Liver (tissue), 9 donors: ENCODE results near the gene DOK5. TPM values are rescaled to one million over a fixed set of nuclear protein-coding genes. Genes with fewer than 3 reads are reported as not detected.

Source experiments
- DNase-seq: peaks from one replicate; pipeline ENCODE4 v3.0.0-alpha.2; 2017; ENCODE audit warnings: low spot score
- H3K27ac ChIP-seq, 2 donors: one replicate each; pipeline ENCODE4 v1.7.0; 2013; ENCODE audit warnings: inconsistent platforms in 2 of 2, low read length in 2 of 2, control low read depth in 1 of 2, low read depth in 1 of 2, mild to moderate bottlenecking in 1 of 2
- H3K27me3 ChIP-seq, 4 donors: one replicate each; pipeline versions ENCODE4 v1.6.1 to v1.7.0; 2013; ENCODE audit warnings: low read length in 3 of 4, inconsistent platforms in 1 of 4, mild to moderate bottlenecking in 1 of 4, moderate library complexity in 1 of 4; ENCODE audit not compliant: control insufficient read depth in 4 of 4, insufficient read depth in 4 of 4
- H3K36me3 ChIP-seq, 4 donors: one replicate each; pipeline versions ENCODE4 v1.6.1 to v1.7.0; 2013; ENCODE audit warnings: low read length in 3 of 4, mild to moderate bottlenecking in 3 of 4, low read depth in 1 of 4, moderate library complexity in 1 of 4; ENCODE audit not compliant: control insufficient read depth in 4 of 4, insufficient read depth in 3 of 4
- H3K4me1 ChIP-seq, 4 donors: one replicate each; pipeline versions ENCODE4 v1.6.1 to v1.7.0; 2013; ENCODE audit warnings: low read length in 3 of 4, mild to moderate bottlenecking in 3 of 4, moderate library complexity in 1 of 4; ENCODE audit not compliant: control insufficient read depth in 4 of 4, insufficient read depth in 4 of 4
- H3K4me3 ChIP-seq, 3 donors: one replicate each; pipeline versions ENCODE4 v1.6.1 to v1.7.0; 2013; ENCODE audit warnings: low read length in 3 of 3, control low read depth in 1 of 3, low read depth in 1 of 3, mild to moderate bottlenecking in 1 of 3
- H3K9ac ChIP-seq, 2 donors: one replicate each; pipeline ENCODE4 v1.7.0; 2013; ENCODE audit warnings: low read length in 2 of 2, mild to moderate bottlenecking in 2 of 2, moderate library complexity in 2 of 2, control low read depth in 1 of 2, low read depth in 1 of 2
- H3K9me3 ChIP-seq, 4 donors: one replicate each; pipeline versions ENCODE4 v1.6.1 to v1.7.0; 2013; ENCODE audit warnings: low read length in 3 of 4; ENCODE audit not compliant: control insufficient read depth in 4 of 4
- ATF3 ChIP-seq: IDR thresholded peaks from 2 replicates; pipeline ENCODE4 v1.6.1; 2016; ENCODE audit warnings: antibody characterized with exemption
- CTCF ChIP-seq: fragments of 150-350 bp; IDR thresholded peaks from 2 replicates; pipeline ENCODE4 v1.5.1; 2017; ENCODE audit warnings: improper control_type of control experiment, low read depth, low read length; ENCODE audit not compliant: missing input control
- EGR1 ChIP-seq, 2 donors: IDR thresholded peaks; 2 replicates each; pipeline ENCODE4 v1.6.1; 2016 to 2018; ENCODE audit warnings: antibody characterized with exemption in 2 of 2, low read depth in 2 of 2
- FOXA1 ChIP-seq: IDR thresholded peaks from 2 replicates; pipeline ENCODE4 v1.6.1; 2016; ENCODE audit warnings: antibody characterized with exemption
- FOXA2 ChIP-seq: IDR thresholded peaks from 2 replicates; pipeline ENCODE4 v1.6.1; 2016; ENCODE audit warnings: antibody characterized with exemption
- GABPA ChIP-seq, 2 donors: IDR thresholded peaks in 1 of 2; conservative IDR thresholded peaks in 1 of 2; 2 replicates each; pipeline ENCODE4 v1.6.1; 2016; ENCODE audit warnings: antibody characterized with exemption in 2 of 2, mild to moderate bottlenecking in 1 of 2, moderate library complexity in 1 of 2
- HNF4A ChIP-seq, 2 donors: conservative IDR thresholded peaks; 2 replicates each; pipeline ENCODE4 v1.6.1; 2016; ENCODE audit warnings: antibody characterized with exemption in 2 of 2, mild to moderate bottlenecking in 2 of 2
- HNF4G ChIP-seq: IDR thresholded peaks from 2 replicates; pipeline ENCODE4 v1.6.1; 2016; ENCODE audit warnings: antibody characterized with exemption
- JUND ChIP-seq, 2 donors: IDR thresholded peaks; 2 replicates each; pipeline ENCODE4 v1.6.1; 2016; ENCODE audit warnings: antibody characterized with exemption in 2 of 2
- MAX ChIP-seq: IDR thresholded peaks from 2 replicates; pipeline ENCODE4 v1.6.1; 2016; ENCODE audit warnings: antibody characterized with exemption
- NR2F2 ChIP-seq: IDR thresholded peaks from 2 replicates; pipeline ENCODE4 v1.6.1; 2016; ENCODE audit warnings: antibody characterized with exemption
- RAD21 ChIP-seq, 2 donors: IDR thresholded peaks; 2 replicates each; pipeline ENCODE4 v1.6.1; 2016; ENCODE audit warnings: antibody characterized with exemption in 2 of 2, mild to moderate bottlenecking in 2 of 2
- REST ChIP-seq: IDR thresholded peaks from 2 replicates; pipeline ENCODE4 v1.6.1; 2016; ENCODE audit warnings: antibody characterized with exemption, mild to moderate bottlenecking
- RXRA ChIP-seq, 2 donors: IDR thresholded peaks; 2 replicates each; pipeline ENCODE4 v1.6.1; 2017 to 2018; ENCODE audit warnings: antibody characterized with exemption in 2 of 2, mild to moderate bottlenecking in 1 of 2
- SP1 ChIP-seq: IDR thresholded peaks from 2 replicates; pipeline ENCODE4 v1.6.1; 2018; ENCODE audit warnings: antibody characterized with exemption, mild to moderate bottlenecking
- TAF1 ChIP-seq: conservative IDR thresholded peaks from 2 replicates; pipeline ENCODE4 v1.6.1; 2016; ENCODE audit warnings: antibody characterized with exemption, mild to moderate bottlenecking
- YY1 ChIP-seq: IDR thresholded peaks from 2 replicates; pipeline ENCODE4 v1.6.1; 2016; ENCODE audit warnings: antibody characterized with exemption, mild to moderate bottlenecking
- ZBTB33 ChIP-seq: IDR thresholded peaks from 2 replicates; pipeline ENCODE4 v1.6.1; 2016; ENCODE audit warnings: antibody characterized with exemption
- WGBS: extraction: QIAGEN DNeasy Blood & Tissue Kit; methylation state at CpG from one replicate; pipeline ENCODE4 v1.1.7; 2013; 5-methylcytosine and 5-hydroxymethylcytosine counted together
- polyA plus RNA-seq, 2 donors: library from polyadenylated mRNA; stranded (reverse) in 1 of 2; unstranded in 1 of 2; fragments of 200-250 nt in 1 of 2; fragments of >200 nt in 1 of 2; fragmentation: Nextera tagmentation in 1 of 2; extraction: Ambion mirVana in 1 of 2; gene quantifications; one replicate each; pipeline versions ENCODE4 v1.2.1 to v1.2.3, GENCODE V29; 2013 to 2015
- total RNA-seq, 2 donors: library from RNA; depleted of rRNA; stranded (reverse); fragments of >200 nt; gene quantifications; one replicate each; pipeline ENCODE4 v1.2.3, GENCODE V29; 2014
- donor health status: healthy.
- donor health status: healthy.
- donor health status: healthy.
- donor health status: healthy.
- donor health status: healthy.

The DOK5 gene
- total and polyA plus RNA-seq, 4 donors, result 0.05 to 0.16 (median 0.09) TPM

GRCh38 chr20:54469293-54469692 lies 6.1 kb upstream of the DOK5 start:
- H3K36me3 ChIP-seq, result no peaks in the 10 kb centered on the region
- H3K4me3 ChIP-seq, result no peak overlapping the region
- no peak overlapping the region for H3K9ac ChIP-seq
- no peak for DNase-seq
- H3K27me3 ChIP-seq, result no peaks in the 10 kb centered on the region
- 35% methylated on average over 2 of the region's 2 CpGs for WGBS
- TF ChIP-seq RXRA (IDR thresholded peaks at IDR 0.05) (no peak), SP1 (no peak), FOXA2 (no peak), TAF1 (no peak), YY1 (no peak), FOXA1 (no peak), HNF4G (no peak), RAD21 (IDR thresholded peaks at IDR 0.05) (no peak), JUND (IDR thresholded peaks at IDR 0.05) (no peak), ATF3 (no peak), ZBTB33 (no peak), GABPA (IDR thresholded peaks at IDR 0.05 in 1 of 2, conservative IDR thresholded peaks at IDR 0.05 in 1 of 2) (no peak), EGR1 (IDR thresholded peaks at IDR 0.05; ENCODE audit: low read depth in 2 of 2) (no peak), CTCF (no peak), REST (no peak), NR2F2 (no peak), HNF4A (conservative IDR thresholded peaks at IDR 0.05) (no peak), MAX (no peak)
- H3K4me1 ChIP-seq, result no peaks in the 10 kb centered on the region
- no peak overlapping the region for H3K27ac ChIP-seq
- peaks cover 0 to 2% (median 0%) of the 10 kb centered on the region in 4 donors for H3K9me3 ChIP-seq
